Measurements from ENCODE around the gene PTH2R. TPM values are rescaled to one million over a fixed set of nuclear protein-coding genes. Genes with fewer than 3 reads are reported as not detected.
"Not testable (repeated sequence)": the region's sequence is repeated elsewhere in the genome, so short reads cannot be mapped to it uniquely, and the experiment has no call there.

PTH2R gene
- total RNA-seq, 1 experiment from 2014 or later: not detected

DNA sequence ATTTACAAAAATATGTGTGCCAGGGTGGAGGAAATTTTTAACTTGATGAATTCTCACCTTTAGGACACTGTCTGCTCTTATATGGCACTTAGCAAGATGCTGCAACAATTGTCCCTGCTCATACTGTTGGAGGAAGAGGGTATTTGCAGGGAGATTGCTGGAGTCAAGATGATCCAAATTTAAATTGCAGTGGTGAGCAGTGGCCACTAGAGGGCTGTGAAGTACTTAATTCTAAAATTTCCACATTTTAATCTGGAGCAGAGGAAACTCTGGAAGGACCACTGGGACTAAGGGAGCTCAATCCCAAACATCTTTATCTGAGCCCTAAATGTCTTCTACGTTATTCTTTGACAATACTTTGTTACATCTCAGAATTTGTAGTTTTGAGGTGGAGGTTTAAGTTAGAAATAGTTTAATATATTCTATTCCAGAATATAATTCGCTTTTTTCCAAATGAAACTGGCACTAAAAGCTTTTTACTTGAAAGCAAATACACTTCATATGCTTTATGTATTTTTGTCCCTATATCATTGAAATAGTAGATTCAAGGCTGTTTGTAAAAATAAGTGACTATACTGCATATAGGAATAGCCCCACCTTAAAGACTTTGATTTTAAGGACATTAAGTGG lies 33.0 kb upstream of the PTH2R start:
- H3K9me3 Mint-ChIP-seq (ENCODE audit: low read depth, unreplicated experiment): no peaks in the 10 kb centered on the region
- DNase-seq: peak; percentile 35
- no peaks in the 10 kb centered on the region for H3K4me1 Mint-ChIP-seq (ENCODE audit: low read depth, unreplicated experiment)
- H3K36me3 Mint-ChIP-seq (ENCODE audit: insufficient read depth, unreplicated experiment): no peaks in the 10 kb centered on the region
- BruUV-seq (replicated peaks): no TSS peak
- intact Hi-C loops (cut with micrococcal nuclease; ENCODE audit: unreplicated experiment): loop anchor here (5.0 to 10.0 kb wide), 2 partner anchors 199 to 271 kb away; no protein-coding TSS in a partner anchor
- H3K27ac Mint-ChIP-seq (ENCODE audit: unreplicated experiment): no peak overlapping the region
- CTCF ChIA-PET: interaction anchor here (0.6 kb wide), 1 partner anchor 1607 kb away, joined by 9 read pairs; no protein-coding TSS in a partner anchor
- no peaks in the 10 kb centered on the region for H3K27me3 Mint-ChIP-seq (ENCODE audit: unreplicated experiment)
- TF ChIP-seq, protein P1, sequence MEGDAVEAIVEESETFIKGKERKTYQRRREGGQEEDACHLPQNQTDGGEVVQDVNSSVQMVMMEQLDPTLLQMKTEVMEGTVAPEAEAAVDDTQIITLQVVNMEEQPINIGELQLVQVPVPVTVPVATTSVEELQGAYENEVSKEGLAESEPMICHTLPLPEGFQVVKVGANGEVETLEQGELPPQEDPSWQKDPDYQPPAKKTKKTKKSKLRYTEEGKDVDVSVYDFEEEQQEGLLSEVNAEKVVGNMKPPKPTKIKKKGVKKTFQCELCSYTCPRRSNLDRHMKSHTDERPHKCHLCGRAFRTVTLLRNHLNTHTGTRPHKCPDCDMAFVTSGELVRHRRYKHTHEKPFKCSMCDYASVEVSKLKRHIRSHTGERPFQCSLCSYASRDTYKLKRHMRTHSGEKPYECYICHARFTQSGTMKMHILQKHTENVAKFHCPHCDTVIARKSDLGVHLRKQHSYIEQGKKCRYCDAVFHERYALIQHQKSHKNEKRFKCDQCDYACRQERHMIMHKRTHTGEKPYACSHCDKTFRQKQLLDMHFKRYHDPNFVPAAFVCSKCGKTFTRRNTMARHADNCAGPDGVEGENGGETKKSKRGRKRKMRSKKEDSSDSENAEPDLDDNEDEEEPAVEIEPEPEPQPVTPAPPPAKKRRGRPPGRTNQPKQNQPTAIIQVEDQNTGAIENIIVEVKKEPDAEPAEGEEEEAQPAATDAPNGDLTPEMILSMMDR (IDR thresholded peaks at IDR 0.05; ENCODE audit: unreplicated experiment): peak; percentile 78
- no peak overlapping the region for H3K4me3 Mint-ChIP-seq (ENCODE audit: low read depth, unreplicated experiment)

DNA sequence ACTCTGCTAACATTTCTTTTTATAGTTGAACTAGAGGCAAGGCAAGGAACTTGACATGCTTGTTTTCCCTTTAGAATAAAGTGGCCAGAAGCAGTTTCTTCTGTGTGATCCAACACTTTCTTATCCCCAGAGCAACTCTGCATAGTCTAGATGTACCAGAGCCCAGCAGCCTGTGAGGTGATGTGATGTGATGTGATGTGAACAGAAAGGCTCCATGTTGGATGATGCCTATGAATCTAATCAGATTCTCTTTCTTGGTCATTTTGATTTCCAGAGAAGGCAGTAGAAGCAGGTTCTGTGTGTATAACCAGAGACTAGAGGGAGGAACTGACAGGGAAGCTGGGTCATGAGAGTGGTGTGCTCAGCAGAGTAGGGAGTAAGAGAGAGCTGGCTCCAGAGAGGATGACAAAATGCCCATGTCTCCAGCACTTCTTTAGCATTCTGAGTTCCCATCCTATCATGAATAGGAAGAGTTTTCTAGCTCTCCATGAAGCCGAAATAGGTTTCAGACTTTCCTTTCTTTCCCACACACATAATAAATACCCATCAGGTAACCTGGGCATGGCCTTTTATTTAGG lies 31.0 kb upstream of the PTH2R start:
- no TSS peak for BruUV-seq (replicated peaks)
- Mint-ChIP-seq H3K36me3 (ENCODE audit: insufficient read depth, unreplicated experiment) (no peaks in the 10 kb centered on the region), H3K4me1 (ENCODE audit: low read depth, unreplicated experiment) (no peaks in the 10 kb centered on the region), H3K27me3 (ENCODE audit: unreplicated experiment) (no peaks in the 10 kb centered on the region), H3K27ac (ENCODE audit: unreplicated experiment) (no peak overlapping the region), H3K4me3 (ENCODE audit: low read depth, unreplicated experiment) (no peak overlapping the region), H3K9me3 (ENCODE audit: low read depth, unreplicated experiment) (no peaks in the 10 kb centered on the region)
- CTCF ChIA-PET: no interaction called here
- DNase-seq: no peak
- TF ChIP-seq, protein P1 (IDR thresholded peaks at IDR 0.05; ENCODE audit: unreplicated experiment): no peak
- intact Hi-C loops (cut with micrococcal nuclease; ENCODE audit: unreplicated experiment): loop anchor here (10.0 kb wide), 1 partner anchor 201 kb away; no protein-coding TSS in a partner anchor

GRCh38 chr2:208377344-208377860 lies 29.2 kb upstream of the PTH2R start:
- not testable (repeated sequence) for H3K36me3 Mint-ChIP-seq (ENCODE audit: insufficient read depth, unreplicated experiment); H3K9me3 Mint-ChIP-seq (ENCODE audit: low read depth, unreplicated experiment); H3K27me3 Mint-ChIP-seq (ENCODE audit: unreplicated experiment); H3K4me1 Mint-ChIP-seq (ENCODE audit: low read depth, unreplicated experiment); H3K27ac Mint-ChIP-seq (ENCODE audit: unreplicated experiment); DNase-seq; BruUV-seq (replicated peaks); H3K4me3 Mint-ChIP-seq (ENCODE audit: low read depth, unreplicated experiment)
- intact Hi-C loops (cut with micrococcal nuclease; ENCODE audit: unreplicated experiment): loop anchor here (10.0 kb wide), 1 partner anchor 203 kb away; no protein-coding TSS in a partner anchor
- CTCF ChIA-PET: interaction anchor here (0.7 kb wide), 1 partner anchor 275 kb away, joined by 3 read pairs; no protein-coding TSS in a partner anchor

GRCh38 chr2:208379192-208379591 lies 27.4 kb upstream of the PTH2R start:
- DNase-seq: no peak
- H3K9me3 Mint-ChIP-seq (ENCODE audit: low read depth, unreplicated experiment): no peaks in the 10 kb centered on the region
- BruUV-seq (replicated peaks): no TSS peak
- H3K27me3 Mint-ChIP-seq (ENCODE audit: unreplicated experiment): peaks cover 11% of the 10 kb centered on the region
- no peak overlapping the region for H3K4me3 Mint-ChIP-seq (ENCODE audit: low read depth, unreplicated experiment)
- no peaks in the 10 kb centered on the region for H3K36me3 Mint-ChIP-seq (ENCODE audit: insufficient read depth, unreplicated experiment)
- TF ChIP-seq, protein P1 (IDR thresholded peaks at IDR 0.05; ENCODE audit: unreplicated experiment): no peak
- H3K27ac Mint-ChIP-seq (ENCODE audit: unreplicated experiment): no peak overlapping the region
- H3K4me1 Mint-ChIP-seq (ENCODE audit: low read depth, unreplicated experiment): no peaks in the 10 kb centered on the region
- CTCF ChIA-PET: no interaction called here
- intact Hi-C loops (cut with micrococcal nuclease; ENCODE audit: unreplicated experiment): loop anchor here (10.0 kb wide), 1 partner anchor 204 kb away; no protein-coding TSS in a partner anchor

Measured in Calu3 (cell line).